ENCODE results near the gene RB1. TPM values are rescaled to one million over a fixed set of nuclear protein-coding genes. Genes with fewer than 3 reads are reported as not detected.

The RB1 gene
- total and polyA plus RNA-seq, 2 donors (not counting 1 experiment from before 2014, with no cell fraction given), result 24.0 to 70.4 TPM

DNA sequence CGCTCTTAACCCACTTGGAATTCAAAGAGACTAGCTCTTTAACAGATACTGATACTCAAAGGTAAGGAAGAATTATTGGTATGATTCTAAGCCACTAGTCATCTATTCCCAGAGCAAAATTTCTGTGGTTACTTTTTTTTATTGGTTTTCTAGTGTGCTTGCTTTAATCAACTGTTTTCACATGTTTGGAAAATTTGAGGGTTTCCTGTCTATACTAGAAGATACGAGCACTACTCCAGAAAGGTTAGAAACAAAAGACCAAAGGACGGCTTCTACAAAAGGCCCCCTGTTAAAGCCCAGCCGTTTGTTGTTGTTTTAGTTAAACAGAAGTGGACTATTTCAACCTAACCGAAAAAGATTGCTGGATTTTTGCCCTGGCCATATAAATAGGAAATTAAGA is 127.9 kb downstream of the RB1 start:
- no peaks in the 10 kb centered on the region for H3K9me3 Mint-ChIP-seq (ENCODE audit: insufficient read depth)
- ATAC-seq (ENCODE audit: low read depth), result no peak
- Histone ChIP-seq H3K79me2 (ENCODE audit: control insufficient read depth, insufficient read depth, low read length) (peaks cover 20% of the 10 kb centered on the region), H3K4me2 (replicated peaks; ENCODE audit: low read depth, low read length, poor library complexity, severe bottlenecking) (no peak overlapping the region), H3K27ac (ENCODE audit: low read length in 2 of 2) (no peak overlapping the region), H3K27me3 (replicated peaks in 1 of 4; ENCODE audit: control extremely low read depth in 1 of 4, control insufficient read depth in 3 of 4, insufficient read depth in 4 of 4, low read length in 3 of 4) (no peaks in the 10 kb centered on the region), H3K9me3 (ENCODE audit: control extremely low read depth in 1 of 3, control insufficient read depth in 2 of 3, insufficient read depth in 1 of 3, low read length in 2 of 3) (no peaks in the 10 kb centered on the region), H3K4me3 (ENCODE audit: control extremely low read depth in 1 of 5, extremely low read depth in 1 of 5, insufficient read depth in 1 of 5, low read depth in 2 of 5, low read length in 4 of 5) (no peak overlapping the region), H3K36me3 (replicated peaks in 1 of 2; ENCODE audit: control extremely low read depth in 1 of 2, control insufficient read depth in 1 of 2, extremely low read depth in 1 of 2, insufficient read depth in 2 of 2, low read length in 1 of 2) (peaks cover 0 to 5% of the 10 kb centered on the region in 2 experiments), H3K4me1 (ENCODE audit: control insufficient read depth in 2 of 2, insufficient read depth in 2 of 2, low read length in 2 of 2) (peaks cover 8 to 20% of the 10 kb centered on the region in 2 donors), H4K20me1 (ENCODE audit: control insufficient read depth, insufficient read depth, low read length, poor library complexity, severe bottlenecking) (peaks cover 19% of the 10 kb centered on the region), H2AFZ (ENCODE audit: insufficient read depth, low read depth, low read length, poor library complexity, severe bottlenecking) (no peak overlapping the region), H3K9ac (ENCODE audit: low read length) (no peak overlapping the region)
- H3K4me3 Mint-ChIP-seq, result no peak overlapping the region
- TF ChIP-seq, protein P1, sequence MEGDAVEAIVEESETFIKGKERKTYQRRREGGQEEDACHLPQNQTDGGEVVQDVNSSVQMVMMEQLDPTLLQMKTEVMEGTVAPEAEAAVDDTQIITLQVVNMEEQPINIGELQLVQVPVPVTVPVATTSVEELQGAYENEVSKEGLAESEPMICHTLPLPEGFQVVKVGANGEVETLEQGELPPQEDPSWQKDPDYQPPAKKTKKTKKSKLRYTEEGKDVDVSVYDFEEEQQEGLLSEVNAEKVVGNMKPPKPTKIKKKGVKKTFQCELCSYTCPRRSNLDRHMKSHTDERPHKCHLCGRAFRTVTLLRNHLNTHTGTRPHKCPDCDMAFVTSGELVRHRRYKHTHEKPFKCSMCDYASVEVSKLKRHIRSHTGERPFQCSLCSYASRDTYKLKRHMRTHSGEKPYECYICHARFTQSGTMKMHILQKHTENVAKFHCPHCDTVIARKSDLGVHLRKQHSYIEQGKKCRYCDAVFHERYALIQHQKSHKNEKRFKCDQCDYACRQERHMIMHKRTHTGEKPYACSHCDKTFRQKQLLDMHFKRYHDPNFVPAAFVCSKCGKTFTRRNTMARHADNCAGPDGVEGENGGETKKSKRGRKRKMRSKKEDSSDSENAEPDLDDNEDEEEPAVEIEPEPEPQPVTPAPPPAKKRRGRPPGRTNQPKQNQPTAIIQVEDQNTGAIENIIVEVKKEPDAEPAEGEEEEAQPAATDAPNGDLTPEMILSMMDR (IDR thresholded peaks at IDR 0.05), result no peak
- no peak for TF ChIP-seq EZH2 (IDR thresholded peaks at IDR 0.05; ENCODE audit: borderline replicate concordance, insufficient read depth, low read depth, low read length, poor library complexity, severe bottlenecking)
- H3K27ac Mint-ChIP-seq, result no peak overlapping the region
- ChIA-PET CTCF (no interaction called here), POLR2A (no interaction called here)
- H3K4me1 Mint-ChIP-seq, result peaks cover 31% of the 10 kb centered on the region
- H3K27me3 Mint-ChIP-seq, result no peaks in the 10 kb centered on the region
- WGBS (ENCODE audit: insufficient coverage), result no CpG with 5 or more reads among the region's 5 CpGs
- no peak for DNase-seq
- intact Hi-C loops (cut with micrococcal nuclease), result no loop called here

- peaks cover 10 to 25% of the 10 kb centered on the region in 2 donors for H3K4me1 ChIP-seq (ENCODE audit: control insufficient read depth in 2 of 2, insufficient read depth in 2 of 2, low read length in 2 of 2)
- WGBS (ENCODE audit: insufficient coverage), result 100% methylated on average over 1 of the region's 2 CpGs
- no peaks in the 10 kb centered on the region for H3K27me3 ChIP-seq (replicated peaks in 1 of 4; ENCODE audit: control extremely low read depth in 1 of 4, control insufficient read depth in 3 of 4, insufficient read depth in 4 of 4, low read length in 3 of 4)
- no peaks in the 10 kb centered on the region for H3K9me3 Mint-ChIP-seq (ENCODE audit: insufficient read depth)
- no peaks in the 10 kb centered on the region for H3K27me3 Mint-ChIP-seq
- H3K4me3 Mint-ChIP-seq, result no peak overlapping the region
- H3K36me3 ChIP-seq (replicated peaks in 1 of 2; ENCODE audit: control extremely low read depth in 1 of 2, control insufficient read depth in 1 of 2, extremely low read depth in 1 of 2, insufficient read depth in 2 of 2, low read length in 1 of 2), result no peaks in the 10 kb centered on the region
- no peaks in the 10 kb centered on the region for H3K9me3 ChIP-seq (ENCODE audit: control extremely low read depth in 1 of 3, control insufficient read depth in 2 of 3, insufficient read depth in 1 of 3, low read length in 2 of 3)
- DNase-seq (no peak), ATAC-seq (ENCODE audit: low read depth) (no peak)
- H2AFZ ChIP-seq (ENCODE audit: insufficient read depth, low read depth, low read length, poor library complexity, severe bottlenecking), result no peak overlapping the region
- POLR2A ChIA-PET, result no interaction called here
- no peak overlapping the region for H3K9ac ChIP-seq (ENCODE audit: low read length)
- CTCF ChIA-PET, result no interaction called here
- H3K79me2 ChIP-seq (ENCODE audit: control insufficient read depth, insufficient read depth, low read length), result peaks cover 23% of the 10 kb centered on the region
- intact Hi-C loops (cut with micrococcal nuclease), result no loop called here
- H4K20me1 ChIP-seq (ENCODE audit: control insufficient read depth, insufficient read depth, low read length, poor library complexity, severe bottlenecking), result peaks cover 25% of the 10 kb centered on the region
- no peak for TF ChIP-seq EZH2 (IDR thresholded peaks at IDR 0.05; ENCODE audit: borderline replicate concordance, insufficient read depth, low read depth, low read length, poor library complexity, severe bottlenecking)
- TF ChIP-seq, protein P1 (IDR thresholded peaks at IDR 0.05), result no peak
- H3K4me3 ChIP-seq (ENCODE audit: control extremely low read depth in 1 of 5, extremely low read depth in 1 of 5, insufficient read depth in 1 of 5, low read depth in 2 of 5, low read length in 4 of 5), result no peak overlapping the region
- H3K27ac ChIP-seq (ENCODE audit: low read length in 2 of 2), result no peak overlapping the region
- H3K27ac Mint-ChIP-seq, result no peak overlapping the region
- no peak overlapping the region for H3K4me2 ChIP-seq (replicated peaks; ENCODE audit: low read depth, low read length, poor library complexity, severe bottlenecking)
- H3K4me1 Mint-ChIP-seq, result peaks cover 37% of the 10 kb centered on the region
Observed at GRCh38 chr13:48431987-48432615, 128.6 kb downstream of the RB1 start.

Measured in B cell (primary cell).